K562 (cell line): ENCODE results near the gene LRRC71. TPM values are rescaled to one million over a fixed set of nuclear protein-coding genes. Genes with fewer than 3 reads are reported as not detected.
A peak's percentile ranks its signal among the peaks of the same experiment; 100 is the strongest.

Experiments used
- ARNT ChIP-seq, 2 experiments: fragments of 450-650 bp; IDR thresholded peaks; 2 replicates each; pipeline ENCODE4 v1.6.1; 2016; ENCODE audit warnings: mild to moderate bottlenecking in 1 of 2
- CTCFL ChIP-seq: IDR thresholded peaks from 2 replicates; pipeline ENCODE4 v1.6.1; 2011; ENCODE audit warnings: borderline replicate concordance, low read depth, mild to moderate bottlenecking, moderate library complexity, low read length; ENCODE audit not compliant: insufficient read depth, poor library complexity, severe bottlenecking
- ESRRA ChIP-seq: fragments of 450-650 bp; IDR thresholded peaks from 2 replicates; pipeline ENCODE4 v1.6.1; 2014; ENCODE audit warnings: low read depth, mild to moderate bottlenecking, moderate library complexity, borderline replicate concordance
- KAT8 ChIP-seq: fragments of 450-650 bp; IDR thresholded peaks from 2 replicates; pipeline ENCODE4 v1.6.1; 2016; ENCODE audit warnings: low read depth, mild to moderate bottlenecking
- NFIC ChIP-seq: fragments of 450-650 bp; IDR thresholded peaks from 2 replicates; pipeline ENCODE4 v1.6.1; 2017; ENCODE audit warnings: mild to moderate bottlenecking, inconsistent platforms
- RAD21 ChIP-seq, 2 experiments: fragments of 250-450 bp in 1 of 2; fragments of 450-650 bp in 1 of 2; sonication (Bioruptor Pico) in 1 of 2; formaldehyde crosslinking in 1 of 2; IDR thresholded peaks in 1 of 2; conservative IDR thresholded peaks in 1 of 2; 2 replicates each; pipeline versions ENCODE4 v1.4.0 to v1.8.0; 2020 to 2022; ENCODE audit warnings: mild to moderate bottlenecking in 2 of 2, moderate library complexity in 1 of 2
- RCOR1 ChIP-seq, 2 experiments: IDR thresholded peaks; 2 replicates each; pipeline ENCODE4 v1.6.1; 2012; ENCODE audit warnings: low read depth in 2 of 2, low read length in 2 of 2, borderline replicate concordance in 1 of 2, improper control_type of control experiment in 1 of 2
- SIN3B ChIP-seq: fragments of 450-650 bp; IDR thresholded peaks from 2 replicates; pipeline ENCODE4 v1.6.1; 2017; ENCODE audit warnings: low read depth, mild to moderate bottlenecking, moderate library complexity
- SMAD4 ChIP-seq: fragments of 250-450 bp; sonication (Bioruptor Pico); conservative IDR thresholded peaks from 2 replicates; pipeline ENCODE4 v1.8.0; 2021; ENCODE audit warnings: inconsistent platforms, mild to moderate bottlenecking, moderate library complexity
- SNIP1 ChIP-seq: fragments of 450-650 bp; IDR thresholded peaks from 2 replicates; pipeline ENCODE4 v1.7.1; 2017; ENCODE audit warnings: low read depth, mild to moderate bottlenecking
- YY1 ChIP-seq, 3 experiments: IDR thresholded peaks; 2 replicates each; pipeline ENCODE4 v1.6.1; 2011; ENCODE audit warnings: low read length in 2 of 3, mild to moderate bottlenecking in 2 of 3, moderate library complexity in 2 of 3, borderline replicate concordance in 1 of 3, control low read depth in 1 of 3, low read depth in 1 of 3; ENCODE audit not compliant: insufficient read depth in 3 of 3, insufficient replicate concordance in 2 of 3, control insufficient read depth in 1 of 3, insufficient read length in 1 of 3; ENCODE audit errors: extremely low read depth in 1 of 3
- ZNF134 ChIP-seq: fragments of 250-450 bp; sonication (Bioruptor Pico); conservative IDR thresholded peaks from 2 replicates; pipeline ENCODE4 v1.4.0; 2020
- ZNF316 ChIP-seq: fragments of 450-650 bp; IDR thresholded peaks from 2 replicates; pipeline ENCODE4 v1.6.1; 2016
- ZNF589 ChIP-seq: fragments of 200-800 bp; sonication (Bioruptor generic); IDR thresholded peaks from 2 replicates; pipeline ENCODE4 v1.6.1; 2016; ENCODE audit warnings: low read depth, missing genetic modification characterization, missing compliant biosample characterization
- ZNF696 ChIP-seq: fragments of 250-450 bp; sonication (Bioruptor Pico); conservative IDR thresholded peaks from 2 replicates; pipeline ENCODE4 v1.4.0; 2020; ENCODE audit warnings: mild to moderate bottlenecking, moderate library complexity
- polyA plus RNA-seq, 8 experiments: library from polyadenylated mRNA; depleted of rRNA in 4 of 8; stranded (reverse) in 5 of 8; unstranded in 3 of 8; fragments of >200 nt; fragmentation: Nextera tagmentation in 2 of 8; fragmentation: Illumina TruSeq in 1 of 8; extraction: Ambion mirVana in 2 of 8; extraction: Trizol in 1 of 8; gene quantifications; 2 replicates each; pipeline versions ENCODE4 v1.2.1 to v1.2.3, GENCODE V29; 2011 to 2014; ENCODE audit warnings: inconsistent platforms in 1 of 8, missing spikeins in 1 of 8
- total RNA-seq, 7 experiments: library from RNA; depleted of rRNA in 6 of 7; stranded (reverse); fragments of >200 nt in 6 of 7; fragmentation: Illumina TruSeq in 2 of 7; extraction: Trizol in 2 of 7; gene quantifications; 2 replicates each; pipeline versions ENCODE4 v1.2.1 to v1.2.3, GENCODE V29; 2011 to 2021; ENCODE audit warnings: low replicate concordance in 1 of 7
- TF ChIP-seq, protein P1 (sequence below): fragments of 450-650 bp; formaldehyde crosslinking; IDR thresholded peaks from 2 replicates; pipeline ENCODE4 v1.4.0; 2020; ENCODE audit warnings: mild to moderate bottlenecking, moderate library complexity
- TF ChIP-seq, protein P2 (sequence below): fragments of 250-450 bp; sonication (Bioruptor Pico); IDR thresholded peaks from 2 replicates; pipeline ENCODE4 v1.8.0; 2021; ENCODE audit warnings: moderate library complexity, mild to moderate bottlenecking, inconsistent platforms

The LRRC71 gene
- total and polyA plus RNA-seq, 9 of the 15 experiments (the other 6 are each of a cell fraction or from before 2014, with no cell fraction given): 0.06 to 1.2 (median 0.51) TPM; not detected in 1

DNA sequence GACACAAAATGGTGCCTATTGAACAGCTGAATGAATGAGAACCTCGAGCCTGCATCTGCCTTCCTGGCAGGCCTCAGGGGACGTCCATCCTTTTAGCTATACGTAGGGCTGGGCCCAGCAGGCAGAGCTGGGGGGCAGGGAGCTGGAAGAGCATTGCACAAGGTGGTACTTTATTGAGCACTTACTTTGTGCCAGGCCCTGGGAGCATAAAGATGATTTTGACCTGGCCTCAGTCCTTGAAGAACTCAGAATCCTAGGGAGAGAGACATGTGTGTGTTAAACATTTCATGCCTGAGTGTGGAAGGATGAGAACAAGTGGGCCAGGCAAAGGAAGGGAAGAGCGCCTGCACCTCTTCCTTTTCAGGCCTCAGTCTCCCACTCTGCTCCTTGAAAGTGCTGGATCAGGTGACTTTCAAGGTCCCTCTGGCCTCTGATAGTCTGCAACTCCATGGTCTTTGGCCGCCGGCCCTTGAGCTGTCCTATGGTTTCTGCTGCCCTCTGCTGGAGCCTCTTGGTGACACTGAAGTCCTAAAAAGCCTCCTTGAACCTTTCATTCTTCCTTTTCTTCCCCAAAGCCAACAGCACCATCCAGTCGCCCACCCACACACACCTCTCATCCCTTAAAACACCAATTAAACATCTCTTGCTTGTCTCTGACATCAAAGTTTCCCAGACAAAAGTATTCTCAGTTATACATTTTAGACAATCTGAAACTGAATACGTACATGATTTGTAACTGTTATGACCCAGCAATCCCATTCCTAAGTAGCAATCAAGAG is 30.4 kb upstream of the LRRC71 start (continued):
- TF ChIP-seq, protein P1, sequence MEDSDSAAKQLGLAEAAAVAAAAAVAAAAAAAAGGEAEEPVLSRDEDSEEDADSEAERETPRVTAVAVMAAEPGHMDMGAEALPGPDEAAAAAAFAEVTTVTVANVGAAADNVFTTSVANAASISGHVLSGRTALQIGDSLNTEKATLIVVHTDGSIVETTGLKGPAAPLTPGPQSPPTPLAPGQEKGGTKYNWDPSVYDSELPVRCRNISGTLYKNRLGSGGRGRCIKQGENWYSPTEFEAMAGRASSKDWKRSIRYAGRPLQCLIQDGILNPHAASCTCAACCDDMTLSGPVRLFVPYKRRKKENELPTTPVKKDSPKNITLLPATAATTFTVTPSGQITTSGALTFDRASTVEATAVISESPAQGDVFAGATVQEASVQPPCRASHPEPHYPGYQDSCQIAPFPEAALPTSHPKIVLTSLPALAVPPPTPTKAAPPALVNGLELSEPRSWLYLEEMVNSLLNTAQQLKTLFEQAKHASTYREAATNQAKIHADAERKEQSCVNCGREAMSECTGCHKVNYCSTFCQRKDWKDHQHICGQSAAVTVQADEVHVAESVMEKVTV (CRISPR knock-in tag): peak; percentile 89
- peak; percentile 43 for TF ChIP-seq ZNF316
- TF ChIP-seq SMAD4 (CRISPR knock-in tag): 0 out of 2 replicates have a peak, but pooled peaks have one; percentile 30
- no peak for TF ChIP-seq ZNF134 (CRISPR knock-in tag)
- TF ChIP-seq ESRRA: peak; percentile 63; the same call in 1 of the 2 replicates
- TF ChIP-seq, protein P2, sequence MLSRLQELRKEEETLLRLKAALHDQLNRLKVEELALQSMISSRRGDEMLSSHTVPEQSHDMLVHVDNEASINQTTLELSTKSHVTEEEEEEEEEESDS (CRISPR knock-in tag): no peak
- TF ChIP-seq RCOR1 (IDR thresholded peaks at IDR 0.05; ENCODE audit: borderline replicate concordance in 1 of 2, low read depth in 2 of 2, low read length in 2 of 2): peak in 1 of 2 experiments; percentile 50; a peak in 1 of 4 replicates
- peak; percentile 51; the same call in 1 of the 2 replicates for TF ChIP-seq SNIP1
- TF ChIP-seq CTCFL: no peak
- TF ChIP-seq RAD21 (CRISPR knock-in tag; conservative IDR thresholded peaks at IDR 0.05 in 1 of 2, IDR thresholded peaks at IDR 0.05 in 1 of 2): peak; percentile 91 to 97
- 0 out of 2 replicates have a peak, but pooled peaks have one; percentile 36 for TF ChIP-seq KAT8
- peak; percentile 60 for TF ChIP-seq NFIC
- TF ChIP-seq ARNT (IDR thresholded peaks at IDR 0.05): 0 out of 4 replicates have a peak, but pooled peaks of 1 of the 2 experiments have one; percentile 51
- TF ChIP-seq SIN3B: peak; percentile 14; the same call in 1 of the 2 replicates
- no peak for TF ChIP-seq ZNF589 (CRISPR knock-in tag)
- TF ChIP-seq ZNF696 (CRISPR knock-in tag): no peak
- TF ChIP-seq YY1 (IDR thresholded peaks at IDR 0.05; ENCODE audit: borderline replicate concordance in 1 of 3, control insufficient read depth in 1 of 3, extremely low read depth in 1 of 3, insufficient read depth in 3 of 3, insufficient read length in 1 of 3, insufficient replicate concordance in 2 of 3, low read depth in 1 of 3, low read length in 2 of 3): no peak
